Keratinocyte (primary cell): ENCODE measurements around the gene CCBE1. TPM values are rescaled to one million over a fixed set of nuclear protein-coding genes. Genes with fewer than 3 reads are reported as not detected.
"Not testable (repeated sequence)": the region's sequence is repeated elsewhere in the genome, so short reads cannot be mapped to it uniquely, and the experiment has no call there.

Source experiments
- DNase-seq: peaks from one replicate; pipeline ENCODE4 v3.0.0-alpha.2; 2011; ENCODE audit warnings: low read depth, missing footprints, low spot score
- FAIRE-seq: peaks from 2 replicates; lab custom pipeline; 2011; peaks lifted over from hg19 to GRCh38; lab: Jason Lieb, UNC
- H2AFZ ChIP-seq: 2 replicates; pipeline ENCODE4 v1.6.0; 2012; ENCODE audit warnings: low read length, control low read depth, inconsistent platforms; ENCODE audit not compliant: control insufficient read depth
- H3K27ac ChIP-seq: 2 replicates; pipeline ENCODE4 v1.5.1; 2011; ENCODE audit warnings: low read length; ENCODE audit not compliant: control insufficient read depth, insufficient read depth
- H3K27me3 ChIP-seq: 3 replicates; pipeline ENCODE4 v1.6.0; 2011; ENCODE audit warnings: low read length; ENCODE audit not compliant: control insufficient read depth, insufficient read depth; ENCODE audit errors: extremely low read depth
- H3K36me3 ChIP-seq, 2 experiments: 2 replicates in 1 of 2; 3 replicates in 1 of 2; pipeline ENCODE4 v1.5.1; 2011; ENCODE audit warnings: low read length in 2 of 2, mild to moderate bottlenecking in 1 of 2; ENCODE audit not compliant: control insufficient read depth in 2 of 2, insufficient read depth in 2 of 2; ENCODE audit errors: extremely low read depth in 1 of 2
- H3K4me1 ChIP-seq: 3 replicates; pipeline ENCODE4 v1.5.1; 2011; ENCODE audit warnings: low read length; ENCODE audit not compliant: control insufficient read depth, insufficient read depth; ENCODE audit errors: extremely low read depth
- H3K4me2 ChIP-seq: 3 replicates; pipeline ENCODE4 v1.6.0; 2011; ENCODE audit warnings: low read depth, low read length; ENCODE audit not compliant: control insufficient read depth, insufficient read depth; ENCODE audit errors: extremely low read depth
- H3K4me3 ChIP-seq, 3 experiments: fragments of 200-600 bp in 1 of 3; sonication (generic) in 1 of 3; 2 replicates in 2 of 3; 3 replicates in 1 of 3; pipeline ENCODE4 v1.5.1; 2011 to 2016; ENCODE audit warnings: low read length in 3 of 3, mild to moderate bottlenecking in 3 of 3, control low read depth in 2 of 3, inconsistent platforms in 1 of 3, low read depth in 1 of 3, mixed read lengths in 1 of 3, mixed run types in 1 of 3, moderate library complexity in 1 of 3; ENCODE audit not compliant: control insufficient read depth in 2 of 3, insufficient read depth in 2 of 3; ENCODE audit errors: extremely low read depth in 1 of 3
- H3K79me2 ChIP-seq: 2 replicates; pipeline ENCODE4 v1.6.0; 2012; ENCODE audit warnings: low read length; ENCODE audit not compliant: control insufficient read depth, insufficient read depth
- H3K9ac ChIP-seq: 3 replicates; pipeline ENCODE4 v1.6.0; 2011; ENCODE audit warnings: low read length; ENCODE audit not compliant: control insufficient read depth, insufficient read depth; ENCODE audit errors: extremely low read depth
- H3K9me1 ChIP-seq: 3 replicates; pipeline ENCODE4 v1.6.0; 2011; ENCODE audit warnings: low read length; ENCODE audit not compliant: control insufficient read depth, insufficient read depth; ENCODE audit errors: extremely low read depth
- H3K9me3 ChIP-seq: 2 replicates; pipeline ENCODE4 v1.5.1; 2012; ENCODE audit warnings: low read depth, low read length; ENCODE audit not compliant: control insufficient read depth
- H4K20me1 ChIP-seq: 3 replicates; pipeline ENCODE4 v1.6.0; 2011; ENCODE audit warnings: low read length; ENCODE audit not compliant: control insufficient read depth, insufficient read depth; ENCODE audit errors: extremely low read depth
- CTCF ChIP-seq, 3 experiments: IDR thresholded peaks in 1 of 3; conservative IDR thresholded peaks in 1 of 3; optimal IDR thresholded peaks in 1 of 3; 2 replicates in 2 of 3; 3 replicates in 1 of 3; pipeline versions ENCODE3 to v1.5.1; 2011; ENCODE audit warnings: low read length in 3 of 3, mild to moderate bottlenecking in 3 of 3, moderate library complexity in 2 of 3, control low read depth in 1 of 3, inconsistent platforms in 1 of 3; ENCODE audit not compliant: insufficient read depth in 2 of 3; ENCODE audit errors: extremely low read depth in 1 of 3
- EZH2 ChIP-seq: IDR thresholded peaks from one replicate; pipeline ENCODE4 v1.6.1; 2012; ENCODE audit warnings: inconsistent platforms, mild to moderate bottlenecking, low read length, moderate library complexity
- dilution Hi-C: fragments of 300-500 bp; cut with MboI; formaldehyde crosslinking; loops from one replicate; pipeline ENCODE4 v1.7.0; 2020; ENCODE audit warnings: low sequenced_read_pairs; ENCODE audit not compliant: extremely low pct_ligation_motif_present
- polyA plus RNA-seq, 5 experiments: library from polyadenylated mRNA; depleted of rRNA in 3 of 5; stranded (reverse) in 3 of 5; stranded (forward) in 1 of 5; unstranded in 1 of 5; fragments of >200 nt; gene quantifications; 1 replicate in 1 of 5; 2 replicates in 3 of 5; 3 replicates in 1 of 5; pipeline versions ENCODE4 v1.2.1 to v1.2.3, GENCODE V29; 2011 to 2012; ENCODE audit warnings: missing spikeins in 2 of 5, low read depth in 1 of 5, low replicate concordance in 1 of 5

Gene CCBE1
- polyA plus RNA-seq, 1 donor (not counting 4 experiments of a cell fraction or from before 2014, with no cell fraction given) = 20.1 TPM

- DNase-seq (no peak), FAIRE-seq (no peak)
- no peak overlapping the region for H3K4me3 ChIP-seq
- H3K9me3 ChIP-seq = no peaks in the 10 kb centered on the region
- no peaks in the 10 kb centered on the region for H4K20me1 ChIP-seq
- H3K9ac ChIP-seq = no peak overlapping the region
- H3K27ac ChIP-seq = no peak overlapping the region
- H3K27me3 ChIP-seq = no peaks in the 10 kb centered on the region
- TF ChIP-seq CTCF (optimal IDR thresholded peaks at IDR 0.05 in 1 of 3, IDR thresholded peaks at IDR 0.05 in 1 of 3, conservative IDR thresholded peaks at IDR 0.05 in 1 of 3; ENCODE audit: extremely low read depth in 1 of 3, insufficient read depth in 2 of 3, low read length in 3 of 3) = no peak
- TF ChIP-seq EZH2 = no peak
- no peak overlapping the region for H2AFZ ChIP-seq
- no peaks in the 10 kb centered on the region for H3K9me1 ChIP-seq
- dilution Hi-C loops = no loop called here
- no peak overlapping the region for H3K4me2 ChIP-seq
- no peaks in the 10 kb centered on the region for H3K4me1 ChIP-seq
- no peaks in the 10 kb centered on the region for H3K79me2 ChIP-seq
- H3K36me3 ChIP-seq = no peaks in the 10 kb centered on the region
Observed at GRCh38 chr18:59650266-59650820, 46.9 kb downstream of the CCBE1 start.

- Histone ChIP-seq H3K9me1 (no peaks in the 10 kb centered on the region), H4K20me1 (no peaks in the 10 kb centered on the region), H3K79me2 (no peaks in the 10 kb centered on the region), H3K4me1 (no peaks in the 10 kb centered on the region), H3K9me3 (no peaks in the 10 kb centered on the region), H3K27ac (no peak overlapping the region), H3K36me3 (no peaks in the 10 kb centered on the region), H3K4me2 (no peak overlapping the region), H2AFZ (no peak overlapping the region), H3K27me3 (no peaks in the 10 kb centered on the region), H3K9ac (no peak overlapping the region), H3K4me3 (no peak overlapping the region)
- dilution Hi-C loops = no loop called here
- DNase-seq = no peak
- FAIRE-seq = no peak
- TF ChIP-seq CTCF (optimal IDR thresholded peaks at IDR 0.05 in 1 of 3, IDR thresholded peaks at IDR 0.05 in 1 of 3, conservative IDR thresholded peaks at IDR 0.05 in 1 of 3; ENCODE audit: extremely low read depth in 1 of 3, insufficient read depth in 2 of 3, low read length in 3 of 3) = no peak
- TF ChIP-seq EZH2 = no peak
Observed at GRCh38 chr18:59649591-59649990, 47.6 kb downstream of the CCBE1 start.

- H3K9me1 ChIP-seq, H3K9me3 ChIP-seq, H3K27me3 ChIP-seq, H3K9ac ChIP-seq, H3K79me2 ChIP-seq, H3K27ac ChIP-seq, H3K36me3 ChIP-seq, H3K4me2 ChIP-seq, DNase-seq, H2AFZ ChIP-seq, dilution Hi-C loops, FAIRE-seq, H4K20me1 ChIP-seq, H3K4me1 ChIP-seq, H3K4me3 ChIP-seq: not testable (repeated sequence)
Observed at GRCh38 chr18:59648469-59648868, 48.8 kb downstream of the CCBE1 start.
